AG04449 (cell line): ENCODE results near the gene TNFSF11.

ENCODE experiments used
- CTCF ChIA-PET: fragments of 350-600 bp; formaldehyde crosslinking; extraction: SDS; loops from one replicate; lab custom pipeline; 2021; ENCODE audit warnings: antibody characterized with exemption; lab: Yijun Ruan, JAX
- POLR2A ChIA-PET: fragments of 400-600, 350-600 bp; formaldehyde crosslinking; extraction: SDS; loops from one replicate; lab custom pipeline; 2020; ENCODE audit warnings: antibody characterized with exemption, inconsistent platforms; lab: Yijun Ruan, JAX
- DNase-seq: peaks from one replicate; pipeline ENCODE4 v3.0.0-alpha.2; 2010; ENCODE audit warnings: low read depth, low spot score
- H3K4me3 ChIP-seq: 2 replicates; pipeline ENCODE4 v1.5.1; 2011; ENCODE audit warnings: low read depth, mild to moderate bottlenecking, control low read depth, low read length
- TF ChIP-seq, protein P1 (sequence below): IDR thresholded peaks from one replicate; pipeline ENCODE4 v1.5.1; 2011; ENCODE audit warnings: mild to moderate bottlenecking, moderate library complexity, low read length, control low read depth, inconsistent platforms; ENCODE audit not compliant: insufficient read depth; ENCODE audit errors: missing control alignments

The TNFSF11 gene

DNA sequence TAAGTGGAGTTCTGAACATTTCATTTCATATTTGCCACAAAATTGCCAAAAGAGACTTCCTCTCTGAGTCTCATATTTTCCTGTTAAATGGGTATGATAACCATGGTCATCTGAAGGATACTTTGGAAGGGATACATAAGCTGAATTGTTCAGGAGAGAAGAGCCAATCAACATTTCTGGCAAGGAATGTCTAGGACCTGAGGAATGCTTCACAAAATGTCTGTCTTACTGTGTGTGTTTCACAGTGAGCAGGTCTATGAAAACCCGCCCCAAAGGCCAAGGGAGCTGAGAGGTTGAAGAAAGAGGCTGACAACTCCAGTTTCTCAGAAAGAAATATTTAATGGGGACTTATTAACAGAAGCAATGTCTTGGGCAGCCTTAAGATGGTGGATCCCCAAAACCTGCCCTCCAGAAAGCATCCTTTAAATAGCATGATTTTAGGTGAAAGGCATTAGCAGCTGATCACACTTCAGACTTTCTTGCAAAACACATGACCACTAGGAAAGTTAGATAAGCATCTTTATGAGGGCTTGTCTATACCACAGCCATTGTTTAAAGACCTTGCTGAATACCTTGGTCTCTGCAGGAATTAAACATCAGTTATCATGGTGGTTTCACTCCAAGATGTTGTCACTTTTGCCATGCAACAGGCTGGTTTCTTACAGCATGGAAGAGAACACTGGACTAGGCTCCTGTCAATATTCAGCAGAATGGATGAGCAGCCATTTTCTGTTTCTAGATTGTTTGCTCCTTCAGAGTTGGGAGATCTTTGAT is 78.9 kb downstream of the TNFSF11 start:
- DNase-seq: no peak
- POLR2A ChIA-PET: no interaction called here
- no peak overlapping the region for H3K4me3 ChIP-seq
- CTCF ChIA-PET: interaction anchor here (1.4 kb wide), 1 partner anchor 317 kb away, joined by 3 read pairs; no protein-coding TSS in a partner anchor
- TF ChIP-seq, protein P1, sequence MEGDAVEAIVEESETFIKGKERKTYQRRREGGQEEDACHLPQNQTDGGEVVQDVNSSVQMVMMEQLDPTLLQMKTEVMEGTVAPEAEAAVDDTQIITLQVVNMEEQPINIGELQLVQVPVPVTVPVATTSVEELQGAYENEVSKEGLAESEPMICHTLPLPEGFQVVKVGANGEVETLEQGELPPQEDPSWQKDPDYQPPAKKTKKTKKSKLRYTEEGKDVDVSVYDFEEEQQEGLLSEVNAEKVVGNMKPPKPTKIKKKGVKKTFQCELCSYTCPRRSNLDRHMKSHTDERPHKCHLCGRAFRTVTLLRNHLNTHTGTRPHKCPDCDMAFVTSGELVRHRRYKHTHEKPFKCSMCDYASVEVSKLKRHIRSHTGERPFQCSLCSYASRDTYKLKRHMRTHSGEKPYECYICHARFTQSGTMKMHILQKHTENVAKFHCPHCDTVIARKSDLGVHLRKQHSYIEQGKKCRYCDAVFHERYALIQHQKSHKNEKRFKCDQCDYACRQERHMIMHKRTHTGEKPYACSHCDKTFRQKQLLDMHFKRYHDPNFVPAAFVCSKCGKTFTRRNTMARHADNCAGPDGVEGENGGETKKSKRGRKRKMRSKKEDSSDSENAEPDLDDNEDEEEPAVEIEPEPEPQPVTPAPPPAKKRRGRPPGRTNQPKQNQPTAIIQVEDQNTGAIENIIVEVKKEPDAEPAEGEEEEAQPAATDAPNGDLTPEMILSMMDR: no peak

DNA sequence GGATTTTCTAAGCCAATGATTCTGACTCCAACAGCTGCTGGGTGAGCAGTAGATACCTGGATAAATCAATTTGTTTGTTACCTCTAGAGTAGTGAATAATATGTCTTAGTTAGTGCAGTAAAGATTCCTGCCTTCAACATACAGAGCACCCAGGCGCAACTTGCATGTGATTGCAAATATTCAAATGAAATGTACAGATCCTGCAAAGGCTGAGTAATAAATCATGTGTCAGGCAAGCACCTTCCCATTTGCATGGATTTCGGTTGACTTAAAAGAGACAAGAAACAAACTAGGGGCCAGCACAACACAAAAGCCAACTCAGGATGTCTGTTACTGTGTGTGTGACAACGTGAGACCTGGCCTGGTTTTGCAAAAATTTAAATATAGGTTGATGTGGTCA is 79.7 kb downstream of the TNFSF11 start:
- no peak for DNase-seq
- ChIA-PET CTCF (interaction anchor here (1.4 kb wide), 1 partner anchor 316 kb away, joined by 3 read pairs; no protein-coding TSS in a partner anchor), POLR2A (no interaction called here)
- TF ChIP-seq, protein P1: no peak
- no peak overlapping the region for H3K4me3 ChIP-seq

DNA sequence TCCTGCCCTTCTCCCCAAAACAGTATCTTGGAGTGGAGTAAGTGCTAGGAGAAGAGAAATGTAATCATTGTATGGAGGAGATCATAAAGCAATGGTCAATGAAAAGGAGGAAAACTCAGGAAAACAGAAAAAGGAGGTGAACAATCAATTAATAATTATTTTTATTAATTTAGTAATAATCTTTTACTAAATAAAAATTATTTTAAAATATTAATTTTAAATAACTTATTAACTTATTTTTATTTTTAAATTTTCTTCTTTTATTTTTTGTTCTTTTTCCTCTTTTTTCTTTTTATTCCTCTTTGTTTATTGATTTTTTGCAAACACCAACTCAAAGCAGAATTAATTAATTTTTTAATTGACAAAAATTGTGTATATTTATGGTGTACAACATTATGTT is 80.3 kb downstream of the TNFSF11 start:
- ChIA-PET CTCF (no interaction called here), POLR2A (no interaction called here)
- TF ChIP-seq, protein P1: no peak
- H3K4me3 ChIP-seq: no peak overlapping the region
- no peak for DNase-seq

DNA sequence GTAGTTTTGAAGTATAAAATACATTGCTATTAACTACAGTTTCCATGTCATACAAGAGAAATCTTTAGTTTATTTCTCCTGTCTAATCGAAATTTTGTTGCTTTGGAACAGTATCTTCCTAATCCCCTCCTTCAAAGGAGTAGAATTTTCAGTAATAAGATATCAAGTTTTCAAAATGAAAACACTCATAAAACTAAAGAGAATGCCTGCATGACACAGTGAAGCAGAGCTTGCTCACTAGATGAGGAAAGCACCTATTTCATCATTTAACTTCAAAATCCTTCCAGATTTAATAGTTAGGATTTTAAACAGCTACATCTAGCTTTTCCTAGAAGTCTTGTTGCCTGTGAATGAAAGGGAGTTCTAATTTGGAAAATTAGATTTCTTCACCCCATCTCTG is 80.8 kb downstream of the TNFSF11 start:
- no peak overlapping the region for H3K4me3 ChIP-seq
- TF ChIP-seq, protein P1: no peak
- POLR2A ChIA-PET: no interaction called here
- CTCF ChIA-PET: no interaction called here
- no peak for DNase-seq

DNA sequence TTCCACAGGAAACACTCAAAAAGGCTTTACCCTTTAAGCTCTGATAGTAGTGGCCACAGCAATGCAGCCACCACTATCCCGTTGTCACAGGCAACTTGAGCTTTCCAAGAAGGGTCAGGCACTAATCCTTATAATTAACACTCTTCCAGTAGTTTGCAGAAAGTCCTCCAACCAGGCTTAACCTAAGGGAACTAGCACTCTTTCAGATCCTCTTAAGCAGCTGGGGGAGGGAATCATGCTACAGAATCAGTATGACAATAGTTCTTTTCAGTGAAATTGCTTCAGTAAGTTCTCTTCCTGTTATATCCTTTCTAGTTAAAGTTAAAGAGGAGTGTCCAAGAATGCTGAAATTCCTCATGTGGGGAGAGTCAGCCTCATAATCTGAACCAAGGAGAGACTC is 82.2 kb downstream of the TNFSF11 start:
- no peak for DNase-seq
- CTCF ChIA-PET: no interaction called here
- POLR2A ChIA-PET: no interaction called here

DNA sequence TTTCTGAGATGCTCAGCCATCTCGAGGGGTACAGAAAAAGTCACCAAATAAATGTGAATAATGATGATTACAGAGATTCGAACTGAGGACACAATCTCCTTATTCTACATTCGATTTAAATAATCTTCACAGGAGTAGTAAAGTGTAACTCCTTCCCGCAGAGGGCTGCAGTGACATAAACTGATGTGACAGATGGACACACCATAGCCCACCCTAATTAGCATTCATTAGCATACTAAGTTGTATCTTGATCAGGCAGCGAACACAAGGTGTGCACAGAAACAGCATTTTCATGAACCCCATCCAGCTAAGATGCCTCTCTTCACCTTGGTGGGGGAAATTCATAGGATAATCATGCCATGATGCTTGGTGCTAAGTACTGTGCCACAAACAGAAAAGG is 83.0 kb downstream of the TNFSF11 start:
- H3K4me3 ChIP-seq: no peak overlapping the region
- TF ChIP-seq, protein P1: no peak
- POLR2A ChIA-PET: no interaction called here
- CTCF ChIA-PET: no interaction called here
- DNase-seq: no peak

More for the DNA sequence above, 82.2 kb downstream of the TNFSF11 start:
- no peak overlapping the region for H3K4me3 ChIP-seq
- TF ChIP-seq, protein P1: no peak
